Urothelium cell line (cell line): Measurements from ENCODE around the gene COL25A1.

Experiments
- DNase-seq: peaks from one replicate; pipeline ENCODE4 v3.0.0; 2011; ENCODE audit warnings: low spot score, mixed read lengths
- FAIRE-seq: peaks from 2 replicates; lab custom pipeline; 2011; peaks lifted over from hg19 to GRCh38; lab: Jason Lieb, UNC

The COL25A1 gene

DNA sequence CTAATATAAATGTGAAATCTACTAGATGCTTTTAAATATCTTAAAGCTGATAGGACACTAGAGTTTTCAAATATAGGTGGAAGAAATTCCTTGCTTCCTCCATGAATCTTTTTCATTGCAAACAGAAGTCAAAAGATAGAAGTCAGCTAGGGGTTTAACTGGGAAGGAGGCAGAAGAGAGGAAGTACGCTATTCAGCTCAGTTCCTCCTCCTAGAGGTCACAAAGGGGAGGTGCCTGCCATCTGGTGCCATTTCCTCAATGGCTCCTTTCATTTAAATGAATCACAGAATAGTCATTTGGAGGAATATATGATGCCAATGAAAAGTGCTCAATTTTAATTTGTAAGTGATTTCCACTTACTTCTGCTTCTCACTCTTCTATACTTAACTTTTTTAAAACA lies 8.5 kb downstream of the COL25A1 start:
- no peak for FAIRE-seq
- DNase-seq: peak; percentile 18

GRCh38 chr4:109291707-109292238 lies 10.7 kb downstream of the COL25A1 start:
- no peak for DNase-seq
- no peak for FAIRE-seq

GRCh38 chr4:109290918-109291317 lies 11.5 kb downstream of the COL25A1 start:
- FAIRE-seq (no peak), DNase-seq (no peak)

- FAIRE-seq (no peak), DNase-seq (no peak)
Measured at GRCh38 chr4:109278594-109279031, 23.8 kb downstream of the COL25A1 start.

GRCh38 chr4:109276482-109277095 lies 25.9 kb downstream of the COL25A1 start:
- no peak for FAIRE-seq
- no peak for DNase-seq

DNA sequence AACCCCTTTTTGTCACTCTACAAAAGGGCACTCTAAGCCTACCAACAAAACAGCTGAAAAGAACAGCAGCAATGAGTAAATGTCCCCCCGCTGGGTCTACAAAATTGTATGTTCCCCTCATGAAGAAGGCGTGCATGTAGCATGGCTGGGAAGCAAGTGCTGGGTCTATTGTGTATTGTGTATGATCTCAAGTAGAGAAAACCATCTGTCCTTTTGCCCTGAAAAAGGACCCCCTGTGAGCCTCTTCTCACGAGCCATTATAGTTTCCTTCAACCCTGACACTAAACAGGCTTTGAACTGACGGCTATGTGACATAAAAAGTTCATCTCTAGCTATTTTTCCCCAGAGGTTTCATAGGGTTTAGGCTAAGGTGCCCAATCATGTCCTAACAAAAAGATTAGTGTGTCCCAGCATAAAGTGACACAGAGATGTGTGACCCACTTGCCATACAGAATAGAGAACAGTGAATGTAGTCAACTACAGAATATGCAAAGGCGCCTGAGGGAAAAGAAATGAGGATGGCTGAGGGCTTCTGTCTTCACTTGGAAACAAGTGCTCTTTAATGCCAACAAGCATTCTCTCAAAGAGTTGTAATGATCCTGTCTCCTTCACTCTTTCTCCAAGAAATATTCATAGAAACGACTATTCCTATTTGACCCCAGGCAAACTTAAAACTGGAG lies 27.3 kb downstream of the COL25A1 start:
- FAIRE-seq (no peak), DNase-seq (no peak)

DNA sequence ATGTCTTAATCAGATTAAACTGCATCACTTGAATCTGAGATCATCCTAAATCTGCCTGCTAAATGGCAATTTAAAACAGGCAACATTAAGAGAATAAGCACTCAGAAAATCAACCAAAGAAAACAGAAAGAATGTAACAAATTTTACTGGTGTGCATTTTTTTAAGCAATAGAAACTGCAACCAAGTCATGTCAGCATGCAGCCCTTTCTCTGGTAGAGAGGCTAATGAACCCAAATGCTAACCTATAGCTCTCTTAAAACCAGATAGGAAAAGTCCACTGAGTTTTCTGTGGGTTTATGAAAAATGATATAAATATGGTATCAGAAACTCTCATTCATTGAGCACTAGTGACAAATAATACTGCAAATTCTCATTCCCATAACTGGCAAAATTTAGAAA lies 35.6 kb downstream of the COL25A1 start:
- DNase-seq: no peak
- FAIRE-seq: no peak

- DNase-seq (no peak), FAIRE-seq (no peak)
Measured at GRCh38 chr4:109266236-109266635, 36.2 kb downstream of the COL25A1 start.

- DNase-seq: no peak
- FAIRE-seq: no peak
Measured at GRCh38 chr4:109263721-109264120, 38.7 kb downstream of the COL25A1 start.

DNA sequence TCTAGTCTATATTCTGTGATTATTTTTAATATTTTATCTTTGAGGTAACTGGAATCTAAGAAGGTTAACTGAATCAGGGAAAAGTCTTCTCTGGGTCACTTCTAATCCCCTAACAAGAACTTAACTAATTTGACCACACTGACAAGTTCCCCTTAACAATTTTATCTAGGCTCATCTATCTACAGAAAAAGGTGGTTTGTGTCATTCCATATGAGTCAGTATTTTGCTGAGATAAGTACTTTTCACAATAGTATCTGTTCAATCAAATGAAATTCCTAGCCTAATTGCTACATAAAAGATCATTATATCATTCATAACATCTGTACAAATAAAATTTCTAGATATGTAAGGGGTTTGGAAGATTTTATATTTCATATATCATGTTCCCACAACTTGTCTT lies 45.6 kb downstream of the COL25A1 start:
- FAIRE-seq (no peak), DNase-seq (no peak)

DNA sequence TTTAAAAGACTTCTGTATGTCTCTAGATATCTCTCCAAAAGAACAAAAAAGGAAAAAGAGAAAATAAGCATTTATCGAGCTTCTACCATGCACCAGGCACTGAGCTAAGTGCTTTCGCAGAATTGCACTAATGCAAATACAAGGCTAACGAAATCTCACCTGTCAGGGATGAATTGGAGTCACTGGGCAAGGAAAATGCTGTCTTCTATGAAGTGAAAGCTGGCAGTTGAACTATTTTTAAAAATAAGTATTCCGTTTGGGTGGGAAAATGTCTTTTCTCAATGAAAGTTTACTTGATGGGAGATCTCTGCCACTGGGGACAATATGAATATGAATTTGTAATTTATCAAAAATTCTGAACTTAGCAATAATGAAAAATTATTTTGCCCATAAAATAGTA lies 47.6 kb downstream of the COL25A1 start:
- no peak for DNase-seq
- no peak for FAIRE-seq

- no peak for DNase-seq
- FAIRE-seq: no peak
Measured at GRCh38 chr4:109251396-109251795, 51.1 kb downstream of the COL25A1 start.

DNA sequence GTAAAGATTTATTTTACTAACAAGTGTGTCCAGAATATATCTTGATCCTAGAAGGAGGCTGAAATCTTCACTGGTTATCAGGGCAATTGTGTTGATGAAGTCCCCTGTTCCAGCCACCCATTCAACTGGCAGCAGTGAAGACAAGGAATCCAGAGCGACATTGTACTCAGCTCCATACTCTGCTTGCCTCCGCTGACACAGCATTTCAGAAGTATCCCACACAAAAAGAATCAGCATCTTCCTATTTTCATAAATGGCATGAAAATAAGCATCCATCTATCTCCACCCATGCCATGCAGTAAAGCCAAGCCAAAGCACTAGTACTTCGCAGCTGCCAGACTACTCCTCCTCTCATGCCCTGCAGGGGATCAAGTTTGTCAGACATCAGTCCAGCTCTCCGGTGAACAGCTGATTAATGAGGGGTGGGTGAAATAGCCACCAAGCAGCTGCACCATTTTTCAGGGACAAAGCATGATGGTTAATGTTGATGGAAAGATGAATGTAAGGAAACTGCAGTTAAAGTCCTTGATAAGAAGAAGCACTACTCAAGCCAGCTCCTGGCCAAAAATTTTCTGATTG lies 54.0 kb downstream of the COL25A1 start:
- DNase-seq (no peak), FAIRE-seq (no peak)

DNA sequence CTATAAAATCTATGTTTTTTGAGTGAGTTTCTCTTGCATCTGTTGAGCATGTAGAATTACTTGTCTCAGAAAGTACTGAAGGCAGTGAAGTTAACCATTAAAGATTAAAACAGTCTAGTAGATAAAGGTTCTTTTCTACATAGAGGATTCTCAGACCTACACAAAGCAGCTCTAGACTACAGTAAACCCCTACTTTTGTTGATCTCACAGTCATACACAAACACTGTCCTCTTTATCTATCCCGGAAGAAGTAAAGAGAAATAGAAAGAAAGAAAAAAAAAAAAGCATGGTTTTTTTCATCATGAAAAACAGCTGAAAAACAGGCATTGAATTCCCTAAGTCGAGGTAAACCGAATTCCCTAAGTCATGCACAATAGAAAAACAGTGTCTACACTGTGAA lies 58.6 kb downstream of the COL25A1 start:
- FAIRE-seq (no peak), DNase-seq (no peak)

- DNase-seq (no peak), FAIRE-seq (no peak)
Measured at GRCh38 chr4:109238746-109239145, 63.7 kb downstream of the COL25A1 start.

- FAIRE-seq: no peak
- DNase-seq: no peak
Measured at GRCh38 chr4:109235683-109236082, 66.8 kb downstream of the COL25A1 start.

- FAIRE-seq: no peak
- DNase-seq: no peak
Measured at GRCh38 chr4:109234596-109234995, 67.9 kb downstream of the COL25A1 start.

- DNase-seq: no peak
- no peak for FAIRE-seq
Measured at GRCh38 chr4:109233570-109233969, 68.9 kb downstream of the COL25A1 start.

DNA sequence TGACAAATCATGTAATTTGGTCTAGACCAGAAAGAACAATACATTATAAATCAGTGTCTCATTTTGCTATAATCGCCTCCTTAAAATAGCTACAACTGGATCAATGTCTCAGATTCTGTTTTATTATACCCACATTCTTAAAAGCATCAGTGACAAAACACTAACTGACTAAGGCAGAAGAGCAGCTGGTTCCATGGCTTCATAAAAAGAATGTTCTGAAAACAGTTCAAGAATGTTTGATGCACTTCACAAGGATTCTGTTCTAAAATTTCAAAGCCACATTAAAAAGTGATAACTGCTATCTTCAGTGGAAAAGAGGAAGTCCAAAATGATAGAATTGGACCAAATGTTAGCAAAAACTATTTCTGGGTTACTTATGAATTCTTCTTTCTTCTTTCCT lies 69.8 kb downstream of the COL25A1 start:
- DNase-seq (no peak), FAIRE-seq (no peak)

GRCh38 chr4:109231331-109231730 lies 71.1 kb downstream of the COL25A1 start:
- no peak for FAIRE-seq
- DNase-seq: no peak

GRCh38 chr4:109229028-109229427 lies 73.4 kb downstream of the COL25A1 start:
- no peak for FAIRE-seq

DNA sequence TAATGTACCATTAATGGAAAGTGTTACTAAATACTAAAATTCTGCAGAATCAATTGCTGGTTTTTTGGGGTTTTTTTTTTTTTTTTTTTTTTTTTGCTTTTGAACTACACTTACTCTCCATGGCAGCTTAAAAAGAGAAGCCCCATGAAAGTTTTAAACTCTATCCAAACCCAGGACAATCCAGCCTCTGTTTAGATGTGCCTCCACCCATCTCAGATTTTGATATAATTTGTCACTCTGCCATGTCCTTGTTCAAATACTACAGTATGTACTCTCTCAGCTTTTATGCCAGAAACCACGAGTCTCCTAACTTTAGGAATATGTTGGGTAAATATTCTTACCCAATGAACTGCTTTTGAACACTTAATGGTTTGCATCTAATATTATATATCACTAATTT lies 84.2 kb downstream of the COL25A1 start:
- no peak for FAIRE-seq

More at GRCh38 chr4:109229028-109229427, 73.4 kb downstream of the COL25A1 start:
- DNase-seq: no peak

More for the DNA sequence above, 84.2 kb downstream of the COL25A1 start:
- no peak for DNase-seq
